NCI-H146 (cell line): ENCODE results near the gene F7.

Experiments
- DNase-seq: peaks from one replicate; lab custom pipeline; 2025; lab: John Stamatoyannopoulos, UW

Gene F7

DNA sequence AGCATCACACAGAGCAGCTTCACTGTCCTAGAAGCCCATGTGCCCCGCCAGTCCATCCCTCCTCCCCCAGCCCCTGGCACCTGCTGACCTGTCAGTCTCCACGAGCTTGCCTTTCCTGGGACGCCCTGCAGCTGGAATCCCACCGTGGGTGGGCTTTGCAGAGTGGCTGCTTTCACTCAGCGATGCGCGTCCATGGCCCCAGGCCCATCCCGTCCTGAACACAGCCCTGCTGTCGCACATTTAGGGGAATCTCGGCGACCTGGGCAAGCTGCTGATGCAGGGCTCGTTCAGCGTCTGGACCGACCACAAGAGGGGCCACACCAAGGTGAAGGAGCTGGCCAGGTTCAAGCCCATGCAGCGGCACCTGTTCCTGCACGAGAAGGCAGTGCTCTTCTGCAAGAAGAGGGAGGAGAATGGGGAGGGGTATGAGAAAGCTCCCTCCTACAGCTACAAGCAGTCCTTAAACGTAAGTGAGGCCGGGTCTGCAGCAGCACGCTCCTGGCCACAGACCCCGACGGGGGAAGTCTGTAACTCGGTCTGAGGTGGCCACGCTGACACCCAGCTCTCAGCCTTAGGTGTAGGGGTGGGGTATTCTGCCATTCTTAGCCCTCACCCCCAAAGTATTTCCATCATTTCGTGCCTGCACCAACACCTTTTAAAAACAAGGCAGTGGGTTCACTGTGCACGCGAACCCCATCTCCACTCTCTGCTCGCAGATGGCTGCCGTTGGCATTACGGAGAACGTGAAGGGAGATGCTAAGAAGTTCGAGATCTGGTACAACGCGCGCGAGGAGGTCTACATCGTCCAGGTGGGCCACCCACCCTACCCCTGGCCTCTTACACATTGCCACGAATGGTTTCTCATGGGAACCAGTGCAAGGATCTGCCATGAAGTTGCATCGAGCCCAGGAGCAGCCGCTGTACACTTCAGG, 18.3 kb upstream of the F7 start:
- no peak for DNase-seq

DNA sequence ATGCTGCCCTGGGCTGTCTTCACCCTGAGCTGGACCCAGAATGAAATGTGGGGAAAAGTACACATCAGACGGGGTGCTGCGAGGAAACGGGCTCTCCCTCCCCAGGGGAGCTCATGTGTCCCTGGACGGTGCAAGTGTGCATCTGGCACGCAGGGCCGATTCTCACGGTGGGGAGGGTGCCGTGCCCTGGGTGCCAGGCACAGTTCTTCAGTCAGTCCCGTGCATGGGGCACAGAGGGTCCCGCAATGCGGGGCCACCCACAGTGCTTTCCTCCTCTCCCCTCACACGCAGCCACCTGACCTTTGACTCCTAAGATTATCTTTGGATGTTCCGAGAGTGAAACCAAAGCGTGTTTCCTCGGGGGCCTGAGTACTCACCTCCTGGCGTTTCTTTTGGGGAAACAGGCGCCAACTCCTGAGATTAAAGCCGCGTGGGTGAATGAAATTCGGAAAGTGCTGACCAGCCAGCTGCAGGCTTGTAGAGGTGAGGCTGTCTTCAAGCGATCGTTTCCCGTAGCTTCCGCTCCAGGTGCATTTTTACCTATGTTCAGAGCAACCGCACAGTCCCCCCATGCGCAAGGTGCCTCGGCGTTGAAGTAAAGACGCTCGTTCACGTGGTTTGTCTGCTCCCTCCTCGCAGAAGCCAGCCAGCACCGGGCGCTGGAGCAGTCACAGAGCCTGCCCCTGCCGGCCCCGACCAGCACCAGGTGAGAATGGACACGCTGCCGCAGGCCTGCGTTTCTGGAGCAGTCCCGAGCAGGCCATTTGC, 17.5 kb upstream of the F7 start:
- no peak for DNase-seq

- no peak for DNase-seq
These were observed 16.9 kb upstream of the F7 start for GRCh38 chr13:113088691-113089020.

DNA sequence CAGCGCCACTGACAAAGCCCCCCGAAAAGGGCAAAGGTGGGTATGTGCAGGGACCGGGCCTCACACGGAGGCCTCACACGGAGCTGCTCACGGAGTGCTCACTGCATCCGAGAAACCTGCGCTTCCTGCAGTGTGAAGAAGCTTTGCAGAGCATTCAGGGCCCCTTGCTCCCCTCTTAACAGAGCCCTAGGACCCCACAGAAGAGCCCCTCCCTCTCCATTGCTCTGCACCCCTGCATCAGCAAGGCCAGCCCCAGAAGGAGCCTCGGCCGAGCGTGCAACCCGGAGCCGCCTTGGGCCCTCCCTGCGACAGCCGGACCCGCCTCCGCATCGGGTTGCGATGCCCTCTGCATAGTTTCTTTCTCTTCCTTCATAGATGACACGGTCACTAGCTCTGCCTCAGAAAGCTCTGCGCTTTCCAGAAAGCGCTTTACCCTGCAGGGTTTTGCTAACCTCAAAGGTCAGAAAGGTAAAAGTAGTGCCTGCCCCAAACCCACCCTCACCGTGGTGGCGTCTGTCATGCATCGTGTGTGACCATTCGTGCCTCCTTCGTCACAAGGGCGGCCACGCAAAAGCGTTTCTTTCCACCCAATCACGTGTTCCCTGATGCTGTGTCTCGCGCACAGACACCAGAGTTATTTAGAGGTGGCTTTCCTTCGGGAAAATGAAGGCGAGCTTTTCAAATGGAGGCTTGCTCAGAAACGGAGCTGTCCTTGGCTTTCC, 15.7 kb upstream of the F7 start:
- DNase-seq = no peak

DNA sequence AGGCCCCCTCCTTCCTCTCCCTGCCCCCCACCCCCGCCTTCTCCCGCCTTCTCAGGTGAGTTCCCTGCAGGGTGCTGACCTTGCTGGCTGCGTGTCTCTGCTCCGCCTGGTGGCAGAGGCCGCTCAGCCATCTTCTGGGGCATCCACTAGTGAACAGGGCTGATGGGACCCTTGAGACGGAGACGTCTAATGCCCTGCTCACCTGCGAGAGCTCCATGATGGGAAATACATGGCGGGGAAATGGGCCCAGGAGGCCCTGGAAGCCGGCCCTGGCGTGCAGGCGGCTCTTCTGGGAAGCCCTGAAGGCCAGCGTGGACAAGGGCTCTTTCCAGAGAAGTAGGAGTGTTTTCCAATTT, 15.2 kb upstream of the F7 start:
- DNase-seq = no peak

DNA sequence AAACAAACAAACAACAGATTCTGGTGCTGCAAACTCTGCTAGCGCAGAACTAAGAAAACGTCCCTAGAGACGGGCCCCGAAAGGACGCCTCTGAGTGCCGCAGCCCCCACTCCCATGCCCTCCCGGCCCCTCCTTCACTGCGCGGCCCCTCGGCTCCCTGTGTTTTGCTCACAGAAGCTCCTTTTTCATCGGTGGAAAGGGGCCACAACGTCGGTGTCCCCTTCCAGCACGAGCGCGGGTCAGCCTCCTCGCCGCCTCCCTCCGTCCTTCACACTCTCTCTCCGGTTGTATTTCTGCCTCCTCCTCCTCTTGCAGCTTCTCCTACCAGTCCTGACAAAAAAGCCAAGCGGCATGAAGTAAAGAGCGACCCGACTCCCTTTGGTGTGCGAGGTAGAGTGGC, 14.8 kb upstream of the F7 start:
- no peak for DNase-seq

DNA sequence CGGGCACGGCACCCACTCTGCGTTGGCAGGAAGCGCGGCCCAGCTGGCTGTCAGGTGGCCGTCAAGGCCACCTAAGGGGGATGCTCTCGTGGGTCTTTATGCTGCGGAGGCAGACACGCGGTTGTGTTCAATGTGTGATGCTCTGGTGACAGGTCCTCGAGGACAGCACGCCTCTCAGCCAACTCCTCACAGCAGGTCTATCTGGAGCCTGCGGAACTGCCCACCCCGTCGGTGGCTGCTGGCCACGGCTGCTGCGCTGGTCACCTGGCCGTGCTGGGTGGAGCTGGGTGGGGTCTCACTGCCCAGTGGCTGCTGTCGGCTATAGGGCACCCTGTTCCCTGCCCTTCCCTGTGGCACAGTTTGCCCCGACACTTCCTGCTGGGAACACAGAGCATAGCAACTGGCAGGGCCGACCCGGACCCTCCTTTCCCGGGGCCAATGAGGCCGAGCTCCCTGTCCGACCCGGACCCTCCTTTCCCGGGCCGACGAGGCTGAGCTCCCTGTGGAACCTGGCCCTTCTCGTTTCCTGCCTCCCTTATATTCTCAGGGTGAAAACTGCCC, 14.3 kb upstream of the F7 start:
- no peak for DNase-seq

DNA sequence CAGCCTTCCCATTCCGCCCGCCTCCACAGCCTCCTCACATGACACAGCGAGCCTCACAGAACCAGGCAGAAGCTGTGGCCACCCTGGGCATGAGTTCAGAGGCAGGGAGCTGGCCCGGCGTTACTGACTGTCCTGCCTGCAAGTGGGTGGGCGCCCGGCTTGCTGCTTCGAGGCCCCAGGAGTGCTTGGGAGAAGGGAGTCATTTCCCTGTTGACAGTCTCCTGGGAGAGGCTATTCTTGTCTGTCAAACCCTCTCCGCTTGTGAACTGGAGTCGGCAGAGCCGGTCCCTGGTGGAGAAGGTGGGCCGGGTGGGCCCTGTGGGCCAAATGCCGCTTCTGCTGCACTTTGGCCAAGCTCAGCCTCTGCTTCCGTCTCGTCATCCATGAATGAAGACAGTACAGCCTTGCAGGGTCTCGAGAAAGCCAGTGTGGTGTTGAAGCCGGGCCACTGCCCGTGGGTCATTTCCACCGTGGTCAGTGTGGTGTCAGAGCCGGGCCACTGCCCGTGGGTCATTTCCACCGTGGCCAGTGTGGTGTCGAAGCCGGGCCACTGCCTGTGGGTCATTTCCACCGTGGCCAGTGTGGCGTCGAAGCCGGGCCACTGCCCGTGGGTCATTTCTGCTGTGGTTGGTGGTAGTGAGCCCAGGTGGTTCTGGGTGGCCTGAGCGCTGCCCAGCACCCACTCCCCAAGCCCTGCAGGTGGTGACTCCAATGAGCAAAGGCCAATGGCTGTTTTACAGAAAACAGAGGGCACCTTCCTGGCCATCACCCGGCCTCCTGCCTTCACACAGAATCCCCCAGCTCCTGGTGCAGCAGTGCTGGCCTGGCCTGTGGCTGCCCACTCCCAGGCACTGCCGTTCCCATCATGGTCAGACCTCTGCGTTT, 13.5 kb upstream of the F7 start:
- no peak for DNase-seq

DNA sequence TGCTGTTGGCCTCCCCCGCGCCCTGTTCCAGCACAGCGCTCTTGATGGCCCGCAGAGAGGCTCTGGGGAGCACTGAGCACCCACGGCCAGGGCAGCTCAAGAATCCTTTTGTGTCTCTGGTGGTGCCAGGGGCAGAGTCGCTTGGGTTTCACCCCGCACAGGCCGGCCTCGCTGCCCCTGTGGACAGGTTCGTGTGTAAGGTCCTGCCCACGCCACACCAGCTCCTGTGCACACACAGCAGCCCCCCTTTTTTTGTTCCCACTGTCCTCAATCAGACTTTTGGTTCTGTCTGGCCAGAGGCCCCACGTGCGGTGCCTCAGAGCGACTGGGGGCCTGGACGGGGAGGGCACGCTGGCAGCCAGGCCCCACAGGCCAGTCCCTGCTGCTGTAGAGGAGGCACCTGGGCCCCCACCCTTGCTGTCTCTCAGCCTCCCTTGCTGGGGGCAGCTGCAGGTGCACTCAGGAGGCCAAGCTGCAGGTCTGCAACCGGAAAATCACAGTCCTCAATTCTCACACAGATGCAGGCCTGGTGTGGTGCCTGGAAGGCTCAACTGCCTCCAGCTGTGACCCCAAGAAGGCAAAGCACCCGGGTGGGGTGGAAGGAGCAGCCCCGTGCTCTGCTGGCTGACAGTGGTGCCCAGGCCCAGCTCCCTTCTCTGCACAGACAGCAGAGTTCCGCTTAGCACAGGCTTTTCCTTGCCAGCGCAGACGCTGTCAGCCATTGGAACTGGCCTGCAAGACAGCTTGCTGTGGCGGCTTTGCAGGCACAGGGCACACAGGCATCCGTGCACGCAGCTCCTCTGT, 12.6 kb upstream of the F7 start:
- no peak for DNase-seq

- DNase-seq = no peak
These were observed 11.8 kb upstream of the F7 start for GRCh38 chr13:113093580-113094409.

DNA sequence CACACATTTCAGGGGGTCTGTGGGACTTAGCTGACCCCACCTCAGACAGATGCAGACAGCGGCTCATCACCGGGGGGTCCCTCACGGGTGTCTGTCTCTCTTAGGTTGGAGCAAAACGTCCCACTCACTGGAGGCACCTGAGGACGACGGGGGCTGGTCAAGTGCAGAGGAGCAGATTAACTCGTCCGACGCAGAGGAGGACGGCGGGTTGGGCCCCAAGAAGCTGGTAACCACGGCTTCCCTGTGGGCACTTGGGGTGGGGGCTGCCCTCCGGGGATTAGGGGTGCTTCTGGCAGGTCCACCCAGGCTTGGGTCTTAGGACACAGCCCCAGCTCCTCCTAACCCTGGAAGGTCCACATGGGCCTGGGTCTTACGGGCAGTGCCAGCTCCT, 11.2 kb upstream of the F7 start:
- DNase-seq = no peak

- no peak for DNase-seq
These were observed 10.2 kb upstream of the F7 start for GRCh38 chr13:113095146-113096051.

DNA sequence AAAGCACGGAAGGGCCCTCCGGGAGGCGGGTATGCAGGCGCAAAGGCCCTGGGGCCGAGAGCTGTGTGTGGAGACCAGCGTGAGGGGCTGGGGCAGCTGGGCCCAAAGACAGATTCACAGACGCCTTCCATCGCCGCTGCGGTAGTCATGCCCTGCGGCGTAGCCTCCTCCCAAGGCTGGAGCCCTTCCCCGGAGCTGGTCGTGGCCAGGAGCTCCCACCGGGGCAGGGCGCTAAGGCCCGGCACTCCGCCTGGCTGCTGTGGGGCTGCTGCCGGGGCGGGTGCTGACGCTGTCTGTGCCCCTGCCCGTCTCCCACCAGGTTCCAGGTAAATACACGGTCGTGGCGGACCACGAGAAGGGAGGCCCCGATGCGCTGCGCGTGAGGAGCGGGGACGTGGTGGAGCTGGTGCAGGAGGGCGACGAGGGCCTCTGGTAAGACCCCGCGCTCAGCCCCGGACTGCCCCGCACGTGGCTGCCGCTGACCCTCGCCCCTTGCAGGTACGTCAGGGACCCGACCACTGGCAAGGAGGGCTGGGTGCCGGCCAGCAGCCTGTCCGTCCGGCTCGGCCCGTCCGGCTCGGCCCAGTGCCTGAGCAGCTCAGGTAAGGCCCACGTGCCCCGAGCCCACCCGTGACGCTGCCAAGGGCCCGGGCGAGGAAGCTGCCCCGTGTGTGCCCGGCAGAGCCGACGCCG, 9.4 kb upstream of the F7 start:
- DNase-seq = no peak

- DNase-seq = no peak
These were observed 8.8 kb upstream of the F7 start for GRCh38 chr13:113096745-113097305.

- DNase-seq = no peak
These were observed 7.9 kb upstream of the F7 start for GRCh38 chr13:113097651-113098050.

GRCh38 chr13:113098162-113098732, 7.3 kb upstream of the F7 start:
- no peak for DNase-seq

- no peak for DNase-seq
These were observed 6.4 kb upstream of the F7 start for GRCh38 chr13:113099142-113099541.
